PC-9 (cell line): Measurements from ENCODE around the gene GSTM1. TPM values are rescaled to one million over a fixed set of nuclear protein-coding genes. Genes with fewer than 3 reads are reported as not detected.

Source experiments
- BruUV-seq: library from RNA; stranded (reverse); fragments of 400-500 nt; replicated peaks from 2 replicates; lab custom pipeline; 2021; lab: Mats Ljungman, UMichigan
- CTCF ChIA-PET: fragments of 300-600 bp; sonication (Branson Sonifier 250); formaldehyde crosslinking; loops from one replicate; lab custom pipeline; 2022; ENCODE audit warnings: antibody characterized with exemption; lab: Charles Lee
- POLR2A ChIA-PET: fragments of 300-600 bp; sonication (Branson Sonifier 250); formaldehyde crosslinking; loops from one replicate; lab custom pipeline; 2022; ENCODE audit warnings: antibody characterized with exemption; ENCODE audit not compliant: unreplicated experiment; lab: Charles Lee
- DNase-seq, 2 experiments: peaks; one replicate each; pipeline versions ENCODE4 v3.0.0 to v3.0.0-alpha.2; 2015 to 2022; ENCODE audit warnings: mixed read lengths in 1 of 2
- H2AFZ ChIP-seq: fragments of 200-600 bp; sonication (generic); 2 replicates; pipeline ENCODE4 v1.8.1; 2017; ENCODE audit warnings: antibody characterized with exemption
- H3F3A ChIP-seq: fragments of 200-600 bp; sonication (generic); 2 replicates; pipeline ENCODE4 v1.8.1; 2017; ENCODE audit warnings: antibody characterized with exemption, mild to moderate bottlenecking, low read depth; ENCODE audit not compliant: insufficient read depth
- H3K27ac ChIP-seq: fragments of 200-600 bp; sonication (generic); 2 replicates; pipeline ENCODE4 v1.6.1; 2016; ENCODE audit warnings: mixed run types
- H3K27me3 ChIP-seq: fragments of 200-600 bp; sonication (generic); 2 replicates; pipeline ENCODE4 v1.6.1; 2016; ENCODE audit warnings: low read depth, mixed run types; ENCODE audit not compliant: insufficient read depth
- H3K36me3 ChIP-seq: fragments of 200-600 bp; sonication (generic); 2 replicates; pipeline ENCODE4 v1.6.1; 2016; ENCODE audit warnings: low read depth, mixed run types
- H3K4me1 ChIP-seq: fragments of 200-600 bp; sonication (generic); replicated peaks from 2 replicates; pipeline ENCODE4 v1.6.1; 2016; ENCODE audit warnings: mixed run types; ENCODE audit not compliant: insufficient read depth
- H3K4me2 ChIP-seq: fragments of 200-600 bp; sonication (generic); 2 replicates; pipeline ENCODE4 v1.6.1; 2017; ENCODE audit warnings: mixed run types
- H3K4me3 ChIP-seq: fragments of 200-600 bp; sonication (generic); 2 replicates; pipeline ENCODE4 v1.6.1; 2016; ENCODE audit warnings: mixed run types
- H3K79me2 ChIP-seq: fragments of 200-600 bp; sonication (generic); 2 replicates; pipeline ENCODE4 v1.6.1; 2017; ENCODE audit warnings: low read depth, mixed run types
- H3K9me2 ChIP-seq: fragments of 200-600 bp; sonication (generic); 2 replicates; pipeline ENCODE4 v1.8.1; 2017; ENCODE audit warnings: mild to moderate bottlenecking; ENCODE audit not compliant: insufficient read depth
- H3K9me3 ChIP-seq: fragments of 200-600 bp; sonication (generic); 2 replicates; pipeline ENCODE4 v1.8.1; 2016; ENCODE audit warnings: low read depth; ENCODE audit not compliant: insufficient read depth
- H4K20me1 ChIP-seq: fragments of 200-600 bp; sonication (generic); 2 replicates; pipeline ENCODE4 v1.8.1; 2017; ENCODE audit not compliant: insufficient read depth
- CTCF ChIP-seq: fragments of 200-600 bp; sonication (generic); conservative IDR thresholded peaks from 2 replicates; pipeline ENCODE4 v1.6.1; 2017; ENCODE audit warnings: mixed run types, antibody characterized with exemption, mild to moderate bottlenecking, moderate library complexity
- EZH2 ChIP-seq: fragments of 200-600 bp; sonication (generic); IDR thresholded peaks from 2 replicates; pipeline ENCODE4 v1.8.0; 2017; ENCODE audit warnings: antibody characterized with exemption, low read depth
- intact Hi-C: fragments of 100-400 bp; cut with micrococcal nuclease; formaldehyde crosslinking; loops from one replicate; pipeline ENCODE4 v1.10.0; 2022; ENCODE audit not compliant: unreplicated experiment
- total RNA-seq: library from RNA; stranded (reverse); gene quantifications from 2 replicates; pipeline ENCODE4 v1.2.3, GENCODE V29; 2021

The GSTM1 gene
- total RNA-seq, 1 experiment from 2014 or later = not detected

GRCh38 chr1:109661391-109661790, 26.2 kb upstream of the GSTM1 start:
- ChIA-PET CTCF (interaction anchor here (0.6 kb wide), 2 partner anchors 11 to 237 kb away, joined by 3 read pairs; no protein-coding TSS in a partner anchor), POLR2A (no interaction called here)
- TF ChIP-seq CTCF = no peak
- peaks cover 22% of the 10 kb centered on the region; the same call in 1 of the 2 replicates for H3F3A ChIP-seq
- no peaks in the 10 kb centered on the region for H3K27me3 ChIP-seq
- no peaks in the 10 kb centered on the region for H3K36me3 ChIP-seq
- no peak overlapping the region for H3K27ac ChIP-seq
- no peaks in the 10 kb centered on the region for H3K79me2 ChIP-seq
- peaks cover 48% of the 10 kb centered on the region for H3K4me1 ChIP-seq
- no peak for DNase-seq
- intact Hi-C loops = no loop called here
- no peaks in the 10 kb centered on the region for H4K20me1 ChIP-seq
- H3K9me3 ChIP-seq = no peaks in the 10 kb centered on the region
- no peak overlapping the region for H2AFZ ChIP-seq
- H3K9me2 ChIP-seq = no peaks in the 10 kb centered on the region
- no TSS peak for BruUV-seq
- no peak overlapping the region for H3K4me2 ChIP-seq
- H3K4me3 ChIP-seq = no peak overlapping the region

- Histone ChIP-seq H3K9me3 (no peaks in the 10 kb centered on the region), H2AFZ (no peak overlapping the region), H3K4me1 (peaks cover 28% of the 10 kb centered on the region), H3K4me2 (peak overlapping the region; percentile 3; the same call in 1 of the 2 replicates), H3K36me3 (no peaks in the 10 kb centered on the region), H4K20me1 (no peaks in the 10 kb centered on the region), H3F3A (0 out of 2 replicates have a peak, but pooled peaks cover 8% of the 10 kb centered on the region), H3K27me3 (no peaks in the 10 kb centered on the region), H3K27ac (peak overlapping the region; percentile 29), H3K79me2 (no peaks in the 10 kb centered on the region), H3K9me2 (no peaks in the 10 kb centered on the region), H3K4me3 (no peak overlapping the region)
- CTCF ChIA-PET = no interaction called here
- POLR2A ChIA-PET = no interaction called here
- no peak for DNase-seq
- intact Hi-C loops = no loop called here
- BruUV-seq = no TSS peak
- no peak for TF ChIP-seq EZH2
- no peak for TF ChIP-seq CTCF
These were observed 22.9 kb upstream of the GSTM1 start for GRCh38 chr1:109664671-109665070.

GRCh38 chr1:109667452-109668122, 20.0 kb upstream of the GSTM1 start, which contains the start of gene GSTM2:
Gene GSTM2 (plus strand): TSS chr1:109668057. CDS start chr1:109668116, 59 bp downstream.
- no peaks in the 10 kb centered on the region for H3K9me3 ChIP-seq
- intact Hi-C loops = no loop called here
- no peaks in the 10 kb centered on the region for H3K27me3 ChIP-seq
- no TSS peak for BruUV-seq
- H3K4me3 ChIP-seq = no peak within 1 kb of the TSS
- H3K9me2 ChIP-seq = no peaks in the 10 kb centered on the region
- no peaks in the 10 kb centered on the region for H4K20me1 ChIP-seq
- H2AFZ ChIP-seq = no peak within 1 kb of the TSS
- peaks cover 19% of the 10 kb centered on the region for H3K4me1 ChIP-seq
- H3F3A ChIP-seq = peaks cover 8% of the 10 kb centered on the region; the same call in 1 of the 2 replicates
- no peaks in the 10 kb centered on the region for H3K79me2 ChIP-seq
- no peak for TF ChIP-seq CTCF
- TF ChIP-seq EZH2 = no peak
- no peak within 1 kb of the TSS for H3K27ac ChIP-seq
- ChIA-PET POLR2A (no interaction called here), CTCF (no interaction called here)
- H3K4me2 ChIP-seq = no peak within 1 kb of the TSS
- no peak for DNase-seq
- no peaks in the 10 kb centered on the region for H3K36me3 ChIP-seq
